Mammary epithelial cell (primary cell): ENCODE data around the gene STX18.

ENCODE experiments used
- EZH2 ChIP-seq: IDR thresholded peaks from 2 replicates; pipeline ENCODE4 v1.6.1; 2012; ENCODE audit warnings: low read length, inconsistent platforms, borderline replicate concordance
- TF ChIP-seq, protein P1 (sequence below), 2 donors: IDR thresholded peaks in 1 of 2; conservative IDR thresholded peaks in 1 of 2; 2 replicates each; pipeline ENCODE4 v1.5.1; 2011 to 2012; ENCODE audit warnings: inconsistent platforms in 2 of 2, low read length in 2 of 2, mild to moderate bottlenecking in 2 of 2, control low read depth in 1 of 2, low read depth in 1 of 2; ENCODE audit not compliant: insufficient read depth in 1 of 2; ENCODE audit errors: extremely low read depth in 1 of 2

DNA sequence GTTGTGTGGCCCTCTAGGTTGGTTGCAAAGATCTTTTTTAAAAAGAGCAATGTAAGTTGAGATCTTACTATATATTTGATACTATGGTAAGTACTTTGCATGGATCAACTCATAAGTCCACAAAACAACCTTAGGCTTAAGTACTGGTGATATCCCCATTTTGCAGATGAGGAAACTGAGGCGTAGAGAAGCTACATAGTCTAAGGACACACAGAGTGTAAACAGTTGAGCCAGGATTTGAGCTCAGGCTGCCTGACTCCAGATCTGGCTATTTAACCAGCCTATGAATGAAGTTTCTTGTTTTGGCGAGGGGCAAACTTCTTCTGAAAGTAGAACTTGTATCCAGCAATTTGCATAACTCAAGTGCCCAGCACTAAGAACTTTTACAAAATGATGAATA lies 38.6 kb upstream of the STX18 start:
- no peak for TF ChIP-seq EZH2
- TF ChIP-seq, protein P1, sequence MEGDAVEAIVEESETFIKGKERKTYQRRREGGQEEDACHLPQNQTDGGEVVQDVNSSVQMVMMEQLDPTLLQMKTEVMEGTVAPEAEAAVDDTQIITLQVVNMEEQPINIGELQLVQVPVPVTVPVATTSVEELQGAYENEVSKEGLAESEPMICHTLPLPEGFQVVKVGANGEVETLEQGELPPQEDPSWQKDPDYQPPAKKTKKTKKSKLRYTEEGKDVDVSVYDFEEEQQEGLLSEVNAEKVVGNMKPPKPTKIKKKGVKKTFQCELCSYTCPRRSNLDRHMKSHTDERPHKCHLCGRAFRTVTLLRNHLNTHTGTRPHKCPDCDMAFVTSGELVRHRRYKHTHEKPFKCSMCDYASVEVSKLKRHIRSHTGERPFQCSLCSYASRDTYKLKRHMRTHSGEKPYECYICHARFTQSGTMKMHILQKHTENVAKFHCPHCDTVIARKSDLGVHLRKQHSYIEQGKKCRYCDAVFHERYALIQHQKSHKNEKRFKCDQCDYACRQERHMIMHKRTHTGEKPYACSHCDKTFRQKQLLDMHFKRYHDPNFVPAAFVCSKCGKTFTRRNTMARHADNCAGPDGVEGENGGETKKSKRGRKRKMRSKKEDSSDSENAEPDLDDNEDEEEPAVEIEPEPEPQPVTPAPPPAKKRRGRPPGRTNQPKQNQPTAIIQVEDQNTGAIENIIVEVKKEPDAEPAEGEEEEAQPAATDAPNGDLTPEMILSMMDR (conservative IDR thresholded peaks at IDR 0.05 in 1 of 2, IDR thresholded peaks at IDR 0.05 in 1 of 2; ENCODE audit: extremely low read depth in 1 of 2, insufficient read depth in 1 of 2, low read depth in 1 of 2, low read length in 2 of 2): no peak
